Epidermal melanocyte (primary cell): ENCODE data around the gene TMEM245.
"Not testable (repeated sequence)": the region's sequence is repeated elsewhere in the genome, so short reads cannot be mapped to it uniquely, and the experiment has no call there.

Source experiments
- DNase-seq: peaks from one replicate; pipeline ENCODE4 v3.0.0; 2011; ENCODE audit warnings: low spot score; ENCODE audit not compliant: insufficient read length

The TMEM245 gene

GRCh38 chr9:109064963-109065702, 54.6 kb downstream of the TMEM245 start:
- no peak for DNase-seq

GRCh38 chr9:109063760-109064159, 56.0 kb downstream of the TMEM245 start:
- DNase-seq = no peak

GRCh38 chr9:109062543-109062942, 57.2 kb downstream of the TMEM245 start:
- no peak for DNase-seq

- DNase-seq = no peak
These were observed 59.6 kb downstream of the TMEM245 start for GRCh38 chr9:109060191-109060590.

GRCh38 chr9:109053121-109053520, 66.6 kb downstream of the TMEM245 start:
- not testable (repeated sequence) for DNase-seq

- peak; percentile 71 for DNase-seq
These were observed 67.3 kb downstream of the TMEM245 start for GRCh38 chr9:109052416-109052815.

GRCh38 chr9:109051733-109052132, 68.0 kb downstream of the TMEM245 start:
- DNase-seq = no peak

GRCh38 chr9:109050444-109050843, 69.3 kb downstream of the TMEM245 start:
- DNase-seq = no peak

GRCh38 chr9:109048822-109049221, 70.9 kb downstream of the TMEM245 start:
- DNase-seq = no peak

- DNase-seq = no peak
These were observed 72.5 kb downstream of the TMEM245 start for GRCh38 chr9:109047259-109047658.

- DNase-seq = no peak
These were observed 73.4 kb downstream of the TMEM245 start for GRCh38 chr9:109046346-109046745.

- DNase-seq = no peak
These were observed 76.2 kb downstream of the TMEM245 start for GRCh38 chr9:109043578-109043977.

GRCh38 chr9:109040571-109040970, 79.2 kb downstream of the TMEM245 start:
- no peak for DNase-seq

- no peak for DNase-seq
These were observed 80.2 kb downstream of the TMEM245 start for GRCh38 chr9:109039539-109039938.

GRCh38 chr9:109037946-109038715, 81.6 kb downstream of the TMEM245 start:
- no peak for DNase-seq

GRCh38 chr9:109036744-109037680, 82.7 kb downstream of the TMEM245 start:
- DNase-seq = no peak

- DNase-seq = no peak
These were observed 83.9 kb downstream of the TMEM245 start for GRCh38 chr9:109035684-109036423.

- no peak for DNase-seq
These were observed 85.6 kb downstream of the TMEM245 start for GRCh38 chr9:109033941-109034700.

GRCh38 chr9:109031241-109031640, 88.5 kb downstream of the TMEM245 start:
- no peak for DNase-seq

GRCh38 chr9:109030426-109030825, 89.3 kb downstream of the TMEM245 start:
- no peak for DNase-seq
